PC-3 (cell line): ENCODE measurements around the gene MRPL41. TPM values are rescaled to one million over a fixed set of nuclear protein-coding genes. Genes with fewer than 3 reads are reported as not detected.
"Not testable (repeated sequence)": the region's sequence is repeated elsewhere in the genome, so short reads cannot be mapped to it uniquely, and the experiment has no call there.

Experiments
- ATAC-seq: fragments of 200-7000 bp; cut with Tn5 transposase; 2 replicates; pipeline ENCODE4 v1.9.1; 2020; ENCODE audit warnings: mild to moderate bottlenecking, moderate library complexity
- BruUV-seq: library from RNA; stranded (reverse); fragments of 400-500 nt; replicated peaks from 2 replicates; lab custom pipeline; 2021; lab: Mats Ljungman, UMichigan
- CTCF ChIA-PET: fragments of 300-600 bp; sonication (Branson Sonifier 250); formaldehyde crosslinking; loops from one replicate; lab custom pipeline; 2022; ENCODE audit warnings: antibody characterized with exemption; lab: Charles Lee
- POLR2A ChIA-PET: fragments of 300-600 bp; sonication (Branson Sonifier 250); formaldehyde crosslinking; loops from one replicate; lab custom pipeline; 2022; ENCODE audit warnings: antibody characterized with exemption; ENCODE audit not compliant: unreplicated experiment; lab: Charles Lee
- DNase-seq: peaks from one replicate; pipeline ENCODE4 v3.0.0-alpha.2; 2015
- H2AFZ ChIP-seq: fragments of 300-600 bp; sonication (generic); 2 replicates; pipeline ENCODE4 v1.6.0; 2016; ENCODE audit warnings: antibody characterized with exemption, low read length
- H3F3A ChIP-seq: fragments of 300-600 bp; sonication (generic); one replicate; pipeline ENCODE4 v1.6.0; 2017; ENCODE audit warnings: antibody characterized with exemption, low read length, control low read depth, mild to moderate bottlenecking; ENCODE audit not compliant: unreplicated experiment
- H3K27ac ChIP-seq: fragments of 300-600 bp; sonication (generic); 2 replicates; pipeline ENCODE4 v1.5.1; 2016; ENCODE audit warnings: mild to moderate bottlenecking, low read length
- H3K27me3 ChIP-seq: fragments of 300-600 bp; sonication (generic); 2 replicates; pipeline ENCODE4 v1.6.1; 2016; ENCODE audit warnings: low read length, mixed read lengths
- H3K36me3 ChIP-seq: fragments of 300-600 bp; sonication (generic); 2 replicates; pipeline ENCODE4 v1.6.1; 2016; ENCODE audit warnings: low read depth, mixed run types, low read length, mixed read lengths
- H3K4me1 ChIP-seq: fragments of 300-600 bp; sonication (generic); 2 replicates; pipeline ENCODE4 v1.5.1; 2016; ENCODE audit warnings: low read length; ENCODE audit not compliant: insufficient read depth
- H3K4me2 ChIP-seq: fragments of 300-600 bp; sonication (generic); 2 replicates; pipeline ENCODE4 v1.6.0; 2016; ENCODE audit warnings: low read length
- H3K4me3 ChIP-seq: fragments of 300-600 bp; sonication (generic); 2 replicates; pipeline ENCODE4 v1.5.1; 2016; ENCODE audit warnings: mild to moderate bottlenecking, low read length, mixed read lengths
- H3K79me2 ChIP-seq: fragments of 300-600 bp; sonication (generic); 2 replicates; pipeline ENCODE4 v1.6.1; 2017; ENCODE audit warnings: low read length, mixed read lengths
- H3K9ac ChIP-seq: fragments of 300-600 bp; sonication (generic); 2 replicates; pipeline ENCODE4 v1.6.0; 2016; ENCODE audit warnings: mild to moderate bottlenecking, low read length
- H3K9me2 ChIP-seq: fragments of 300-600 bp; sonication (generic); replicated peaks from 2 replicates; pipeline ENCODE4 v1.6.1; 2016; ENCODE audit warnings: mixed run types, low read length, mixed read lengths
- H3K9me3 ChIP-seq: fragments of 300-600 bp; sonication (generic); 2 replicates; pipeline ENCODE4 v1.6.1; 2016; ENCODE audit warnings: low read length, mixed read lengths
- H4K20me1 ChIP-seq: fragments of 300-600 bp; sonication (generic); 2 replicates; pipeline ENCODE4 v1.6.1; 2016; ENCODE audit warnings: low read length, mixed read lengths
- CTCF ChIP-seq: fragments of 300-600 bp; sonication (generic); conservative IDR thresholded peaks from 2 replicates; pipeline ENCODE4 v1.5.1; 2017; ENCODE audit warnings: antibody characterized with exemption, low read depth, mild to moderate bottlenecking, low read length
- EZH2 ChIP-seq: fragments of 300-600 bp; sonication (generic); IDR thresholded peaks from one replicate; pipeline ENCODE4 v1.6.1; 2017; ENCODE audit warnings: antibody characterized with exemption, mild to moderate bottlenecking, low read length; ENCODE audit not compliant: unreplicated experiment
- EZH2phosphoT487 ChIP-seq: fragments of 300-600 bp; sonication (generic); IDR thresholded peaks from 2 replicates; pipeline ENCODE4 v1.6.1; 2018; ENCODE audit warnings: mild to moderate bottlenecking, antibody characterized with exemption, low read length, borderline replicate concordance
- intact Hi-C: fragments of 100-400 bp; cut with micrococcal nuclease; formaldehyde crosslinking; loops from 2 replicates; pipeline ENCODE4 v1.9.0; 2023
- total RNA-seq: library from RNA; depleted of rRNA; stranded (reverse); fragments of >200 nt; gene quantifications from 2 replicates; pipeline ENCODE4 v1.2.3, GENCODE V29; 2014

MRPL41 gene
- total RNA-seq, 1 experiment from 2014 or later, result 159 TPM

- Histone ChIP-seq H4K20me1 (no peaks in the 10 kb centered on the region), H3F3A (no peaks in the 10 kb centered on the region), H3K27ac (no peak overlapping the region), H3K27me3 (no peaks in the 10 kb centered on the region), H3K36me3 (no peaks in the 10 kb centered on the region), H3K4me3 (no peak overlapping the region), H3K9ac (no peak overlapping the region), H3K9me3 (no peaks in the 10 kb centered on the region), H3K9me2 (no peaks in the 10 kb centered on the region), H3K4me2 (no peak overlapping the region), H3K79me2 (no peaks in the 10 kb centered on the region), H3K4me1 (0 out of 2 replicates have a peak, but pooled peaks cover 6% of the 10 kb centered on the region), H2AFZ (no peak overlapping the region)
- TF ChIP-seq CTCF (no peak), EZH2 (no peak), EZH2phosphoT487 (no peak)
- CTCF ChIA-PET, result no interaction called here
- POLR2A ChIA-PET, result no interaction called here
- DNase-seq, result no peak
- no peak for ATAC-seq
- intact Hi-C loops, result no loop called here
- no TSS peak for BruUV-seq
These were observed 44.9 kb upstream of the MRPL41 start for GRCh38 chr9:137506702-137507171.

GRCh38 chr9:137509198-137509597 is 42.5 kb upstream of the MRPL41 start:
- Histone ChIP-seq H3K9me3 (no peaks in the 10 kb centered on the region), H3K9me2 (no peaks in the 10 kb centered on the region), H3K27me3 (no peaks in the 10 kb centered on the region), H3K9ac (no peak overlapping the region), H2AFZ (no peak overlapping the region), H3K4me2 (no peak overlapping the region), H3K27ac (no peak overlapping the region), H4K20me1 (no peaks in the 10 kb centered on the region), H3K79me2 (no peaks in the 10 kb centered on the region), H3K36me3 (no peaks in the 10 kb centered on the region), H3F3A (no peaks in the 10 kb centered on the region), H3K4me1 (no peaks in the 10 kb centered on the region), H3K4me3 (no peak overlapping the region)
- intact Hi-C loops, result no loop called here
- DNase-seq, result no peak
- no peak for TF ChIP-seq CTCF
- no peak for TF ChIP-seq EZH2phosphoT487
- TF ChIP-seq EZH2, result no peak
- no TSS peak for BruUV-seq
- CTCF ChIA-PET, result interaction anchor here (0.8 kb wide), 1 partner anchor 86 kb away, joined by 4 read pairs; the partner anchor contains the start of genes EXD3 and NOXA1
- ATAC-seq, result no peak
- POLR2A ChIA-PET, result interaction anchor here (0.6 kb wide), 1 partner anchor 38 kb away, joined by 5 read pairs; no protein-coding TSS in a partner anchor

GRCh38 chr9:137511126-137511525 is 40.6 kb upstream of the MRPL41 start:
- H3K36me3 ChIP-seq, H3K9me3 ChIP-seq, H3F3A ChIP-seq, BruUV-seq, H3K4me1 ChIP-seq, H3K27ac ChIP-seq, H2AFZ ChIP-seq, H3K9ac ChIP-seq, H3K4me2 ChIP-seq, H3K27me3 ChIP-seq, H3K4me3 ChIP-seq, DNase-seq, H3K9me2 ChIP-seq, POLR2A ChIA-PET, ATAC-seq, CTCF ChIA-PET, H4K20me1 ChIP-seq, intact Hi-C loops, H3K79me2 ChIP-seq: not testable (repeated sequence)
